Vagina (tissue), 2 donors: ENCODE measurements around the gene SMIM13.

Experiments
- CTCF ChIP-seq, 3 experiments: fragments of 450-650 bp in 2 of 3; fragments of 200-600 bp in 1 of 3; sonication (generic) in 1 of 3; IDR thresholded peaks; one replicate each; pipeline ENCODE4 v1.5.1; 2017 to 2019; ENCODE audit warnings: antibody characterized with exemption in 3 of 3, mild to moderate bottlenecking in 2 of 3, moderate library complexity in 2 of 3
- POLR2A ChIP-seq, 2 donors: fragments of 450-650 bp; IDR thresholded peaks; one replicate each; pipeline ENCODE4 v1.6.1; 2017; ENCODE audit warnings: antibody characterized with exemption in 2 of 2, mild to moderate bottlenecking in 2 of 2, moderate library complexity in 2 of 2

- TF ChIP-seq CTCF (IDR thresholded peaks at IDR 0.05) (no peak), POLR2A (IDR thresholded peaks at IDR 0.05) (no peak)
Measured at GRCh38 chr6:11123978-11124377, 30.3 kb downstream of the SMIM13 start.
